Measurements from ENCODE around the gene OR4D2.

- TF ChIP-seq EZH2 (IDR thresholded peaks at IDR 0.05; ENCODE audit: insufficient read depth, poor library complexity, severe bottlenecking) (no peak), EZH2phosphoT487 (IDR thresholded peaks at IDR 0.05; ENCODE audit: insufficient read depth, low read depth) (no peak)
Measured at GRCh38 chr17:58150394-58150793, 16.4 kb upstream of the OR4D2 start.

Measured in GM23248 (cell line).